Medulla oblongata (tissue), 1 donor: ENCODE results near the gene ITSN2.

ENCODE experiments used
- DNase-seq: peaks from one replicate; pipeline ENCODE4 v3.0.0-alpha.2; 2015; ENCODE audit errors: extremely low spot score

ITSN2 gene

DNA sequence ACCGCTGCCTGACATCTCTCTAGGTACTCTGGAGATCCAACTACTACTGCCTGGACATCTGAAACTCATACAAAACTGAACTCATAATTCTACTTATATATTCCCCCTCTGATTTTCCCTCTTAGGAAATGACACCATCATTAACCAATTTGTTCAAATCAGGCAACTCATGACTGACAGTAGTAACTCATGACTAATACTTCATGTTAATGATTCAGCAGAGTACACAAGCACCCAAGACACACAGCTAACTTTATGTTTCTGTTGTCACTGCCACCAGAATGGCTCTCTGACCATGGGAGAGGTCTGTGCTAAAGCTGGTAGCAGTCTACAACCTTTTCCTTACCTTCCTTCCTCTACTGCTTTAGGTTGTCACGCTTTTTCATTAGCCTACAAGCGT lies 91.1 kb downstream of the ITSN2 start:
- no peak for DNase-seq

DNA sequence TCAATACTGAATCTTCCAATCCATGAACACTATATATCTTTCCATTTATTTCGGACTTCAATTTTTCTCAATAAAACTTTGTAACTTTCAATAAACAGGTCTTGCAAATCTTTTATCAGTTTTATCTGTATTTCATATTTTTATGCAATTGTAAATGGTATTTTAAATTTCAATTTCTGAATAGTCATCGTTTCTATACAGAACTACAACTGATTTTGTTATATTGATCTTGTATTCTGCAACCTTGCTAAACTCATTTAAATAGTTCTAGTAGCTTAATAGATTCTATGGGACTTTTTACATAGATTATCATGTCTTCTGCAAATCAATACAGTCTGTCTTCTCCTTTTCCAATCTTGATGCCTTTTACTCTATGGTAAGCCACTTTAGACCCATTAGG lies 95.1 kb downstream of the ITSN2 start:
- DNase-seq = no peak

DNA sequence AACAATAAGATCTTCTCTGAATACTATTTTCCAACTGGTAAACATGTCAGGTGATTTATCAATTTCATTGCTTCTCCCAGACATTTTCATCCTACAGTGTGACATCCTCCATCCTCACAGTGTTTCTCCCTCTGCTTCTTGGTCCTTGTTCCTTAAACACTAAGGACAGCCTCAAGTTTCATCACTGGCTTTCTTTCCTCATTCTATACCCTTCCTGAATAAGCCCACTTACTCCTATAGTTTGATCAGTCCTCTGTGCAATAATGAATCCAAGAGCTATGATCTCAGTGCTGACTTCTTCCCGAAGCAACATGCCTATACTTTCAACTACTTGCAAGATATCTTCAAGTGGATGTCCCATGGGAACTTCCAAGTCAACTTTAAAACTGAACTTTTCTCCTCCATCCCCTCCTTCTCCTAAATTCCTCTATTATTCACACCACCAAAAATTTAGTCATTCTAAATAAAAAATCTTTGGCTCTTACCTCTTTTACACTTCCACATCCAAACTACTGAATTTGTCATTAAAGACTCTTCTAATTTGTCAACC lies 97.8 kb downstream of the ITSN2 start:
- DNase-seq = no peak

DNA sequence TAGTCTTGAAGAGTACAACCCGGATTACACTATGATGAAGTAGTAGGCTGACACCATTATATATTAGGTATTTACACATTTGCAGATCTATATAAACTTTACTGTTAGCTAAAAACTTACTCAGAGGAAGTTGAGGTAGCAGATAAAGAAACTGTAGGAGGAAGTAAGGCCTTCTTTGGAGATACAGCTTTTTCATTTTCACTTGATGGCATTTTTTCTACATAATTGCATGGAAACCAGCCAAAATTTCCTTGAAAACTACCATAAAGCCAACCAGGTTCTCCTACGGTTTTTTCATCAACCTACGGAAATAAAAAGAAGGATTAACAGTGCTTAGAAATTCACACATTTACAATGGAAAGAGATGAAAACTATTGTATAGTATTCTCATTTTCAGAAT lies 98.9 kb downstream of the ITSN2 start:
- no peak for DNase-seq

DNA sequence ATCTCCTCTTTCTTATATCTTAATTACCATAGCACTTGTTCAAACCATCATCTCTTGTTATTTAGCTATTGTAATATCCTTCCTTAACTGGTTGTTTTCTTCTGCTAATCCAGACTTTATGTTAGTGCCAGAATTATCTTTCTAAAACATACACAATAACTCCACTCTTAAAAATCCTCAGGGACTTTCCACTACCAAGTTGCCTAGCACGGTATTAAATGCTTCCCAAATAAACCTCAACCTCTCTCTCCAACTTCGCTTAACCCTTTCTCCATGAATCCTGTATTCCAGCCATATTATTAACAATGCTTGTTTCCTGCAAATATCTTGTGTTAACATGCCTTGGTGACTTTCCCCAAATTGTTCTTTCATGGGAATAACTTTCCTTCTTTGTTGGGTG lies 101.0 kb downstream of the ITSN2 start:
- DNase-seq = no peak

DNA sequence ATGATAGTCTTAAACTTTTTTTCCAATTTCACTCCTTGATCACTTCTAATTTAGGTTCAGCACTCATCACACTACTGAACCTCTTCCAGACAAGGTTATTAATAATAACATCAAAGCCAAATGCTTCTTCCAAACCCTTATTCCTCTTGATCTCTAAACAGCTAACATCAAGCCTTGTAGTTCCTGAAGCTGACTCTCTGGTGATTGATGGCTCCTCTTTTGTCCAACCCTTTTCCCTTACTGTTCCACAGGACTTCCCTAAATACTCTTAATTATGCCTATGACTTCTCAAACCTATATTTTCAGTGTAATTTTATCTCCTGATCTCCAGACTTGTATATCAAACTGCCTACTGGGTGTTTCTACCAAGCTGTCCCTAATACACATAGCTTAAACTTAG lies 101.6 kb downstream of the ITSN2 start:
- no peak for DNase-seq

DNA sequence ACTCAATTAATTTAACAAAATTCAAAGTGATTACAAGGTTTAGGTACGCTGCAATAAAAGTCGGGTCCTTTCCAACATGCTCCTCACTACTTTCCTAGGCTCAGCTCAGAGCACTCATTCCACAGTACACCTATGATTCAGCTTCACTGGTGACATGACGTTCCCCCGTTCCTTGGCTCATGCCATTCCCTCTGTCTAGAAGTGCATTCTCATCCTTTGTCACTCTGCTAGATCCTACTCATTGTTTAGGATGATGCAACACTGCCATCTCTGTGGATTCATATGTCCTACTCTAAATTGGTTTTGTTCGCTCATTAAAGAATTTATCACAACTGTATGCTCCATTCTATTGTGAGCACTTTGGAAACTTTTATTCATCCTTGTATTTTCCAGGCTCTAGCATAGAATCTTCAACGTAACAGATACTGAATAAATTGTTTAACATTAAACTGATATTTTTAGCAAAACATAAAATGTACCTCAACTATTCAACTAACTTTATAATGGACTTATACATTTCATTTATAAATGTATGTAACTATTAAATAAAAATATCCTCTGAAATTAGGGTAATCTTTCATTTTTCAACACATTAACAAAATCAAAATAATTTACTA lies 106.9 kb downstream of the ITSN2 start:
- DNase-seq = peak; percentile 38

DNA sequence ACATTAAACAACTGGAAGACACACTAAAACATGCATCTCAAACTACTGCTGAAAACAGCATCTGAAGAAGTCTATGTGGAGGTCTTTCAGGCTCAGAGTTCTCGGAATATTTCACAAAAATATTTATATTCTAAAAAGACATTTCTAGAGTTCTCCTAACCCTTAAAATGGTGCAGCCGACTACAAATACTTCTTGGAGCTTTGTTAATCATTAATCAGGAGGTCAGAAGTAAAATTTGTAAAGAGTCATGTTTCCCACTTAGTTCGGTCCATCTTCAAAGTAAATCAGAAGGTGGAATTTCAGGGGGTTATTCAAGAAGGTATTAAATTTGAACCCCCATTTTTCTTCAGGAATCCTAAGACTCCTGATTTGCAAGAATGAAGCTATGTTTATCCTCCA lies 112.7 kb downstream of the ITSN2 start:
- DNase-seq = no peak

DNA sequence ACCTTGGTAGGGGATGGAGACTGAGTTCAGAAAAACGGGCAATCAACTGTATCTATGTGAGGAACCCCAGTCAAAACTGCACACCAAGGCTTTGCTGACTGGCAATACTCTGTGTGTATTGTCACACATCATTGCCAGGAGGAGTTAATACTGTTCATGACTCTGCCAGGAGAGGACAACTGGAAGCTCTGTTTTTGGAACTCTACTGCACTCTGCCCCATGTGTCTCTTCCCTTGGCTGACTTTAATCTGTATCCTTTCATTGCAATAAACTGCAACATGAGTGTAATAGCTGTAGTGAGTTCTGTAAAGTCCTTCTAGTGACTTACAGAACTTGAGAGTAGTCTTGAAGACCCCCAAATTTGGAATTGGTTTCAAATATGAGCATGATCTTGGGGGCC lies 113.2 kb downstream of the ITSN2 start:
- DNase-seq = no peak

DNA sequence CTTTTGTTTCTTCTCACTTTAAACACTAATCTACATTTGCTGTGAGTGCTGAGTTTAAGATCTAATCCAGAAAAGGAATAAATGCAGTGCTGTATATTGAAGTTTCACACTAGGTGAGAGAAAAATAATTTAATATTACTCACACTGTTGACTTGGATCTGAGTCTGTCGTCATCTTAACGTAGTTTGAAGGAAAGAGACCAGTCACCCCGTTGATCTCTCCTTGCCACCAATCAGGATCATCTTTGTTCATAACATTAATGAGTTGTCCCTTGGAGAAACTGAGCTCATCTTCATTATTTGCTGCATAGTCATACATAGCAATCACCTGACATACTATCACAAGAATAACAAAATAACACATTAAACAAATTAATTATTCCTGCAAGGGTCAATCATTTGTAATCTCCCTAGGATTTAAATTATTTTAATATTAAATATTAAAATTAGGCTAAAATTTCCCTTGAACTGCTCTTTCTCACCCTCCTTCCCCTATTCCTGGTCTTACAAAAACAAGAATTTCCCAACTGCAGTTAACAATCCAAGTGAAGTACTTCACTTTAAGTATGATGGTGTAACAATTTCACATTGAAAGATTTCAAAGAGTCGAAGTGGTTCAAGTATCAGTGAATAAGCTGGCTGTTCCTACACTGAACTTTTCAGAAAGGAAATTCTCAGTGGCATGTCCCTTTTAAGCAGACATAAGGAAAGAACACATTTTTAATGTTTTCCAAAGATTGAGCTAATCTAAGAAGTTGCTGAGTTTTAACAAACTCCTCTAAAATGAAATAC lies 114.2 kb downstream of the ITSN2 start:
- DNase-seq = no peak

DNA sequence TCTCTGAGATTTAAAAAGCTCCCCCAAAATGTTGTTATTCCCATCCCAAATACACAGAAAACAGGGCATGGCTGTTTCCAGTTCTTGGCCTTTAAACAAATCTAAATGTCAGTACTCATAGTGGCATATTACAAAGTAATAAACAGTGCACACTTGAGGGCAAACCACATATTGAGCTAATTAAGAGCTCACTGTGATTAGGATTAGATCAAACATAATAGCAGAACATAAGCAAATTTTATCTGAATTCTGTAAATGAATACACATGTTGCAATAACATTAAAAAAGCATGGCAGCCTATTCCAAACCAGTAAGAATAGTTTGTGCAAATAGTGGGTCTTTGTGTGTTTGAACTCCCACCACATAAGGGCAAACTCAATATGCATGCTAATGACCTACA lies 118.8 kb downstream of the ITSN2 start:
- no peak for DNase-seq

DNA sequence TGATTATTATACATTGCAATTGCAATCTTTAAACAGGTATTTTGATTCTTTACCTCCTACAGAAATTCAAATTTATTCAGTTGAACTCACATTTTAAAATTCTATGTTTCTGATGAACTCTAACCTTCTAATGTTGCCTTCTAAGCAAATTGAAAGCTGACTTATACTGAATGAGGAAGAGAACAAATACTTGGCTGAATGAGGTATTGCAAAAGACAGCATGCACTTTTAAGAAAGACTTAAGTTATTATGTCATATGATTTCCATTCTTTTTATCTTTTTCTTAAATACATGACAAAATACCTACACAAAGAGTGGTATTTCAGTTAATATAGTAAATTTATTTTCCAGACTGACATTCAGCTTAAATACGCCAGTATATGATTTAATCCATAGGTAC lies 120.8 kb downstream of the ITSN2 start:
- DNase-seq = no peak

DNA sequence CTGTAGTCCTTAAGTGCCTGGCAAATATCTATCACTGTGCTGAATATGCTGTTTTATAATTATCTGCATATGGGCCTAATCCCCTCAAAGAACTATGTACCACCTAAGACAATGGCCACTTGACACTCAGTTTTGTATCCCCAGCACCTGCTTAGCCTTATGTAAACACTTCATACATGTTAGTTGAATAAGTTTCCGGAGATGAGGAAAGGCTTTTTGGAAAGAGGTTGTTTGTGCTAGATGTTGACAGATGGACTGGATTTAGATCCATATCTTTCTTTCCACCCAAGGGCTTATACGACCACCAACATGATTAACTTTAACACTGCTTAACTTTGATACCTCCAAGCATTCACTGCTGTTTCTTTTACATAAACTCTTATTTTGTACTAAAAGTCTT lies 122.2 kb downstream of the ITSN2 start:
- no peak for DNase-seq

DNA sequence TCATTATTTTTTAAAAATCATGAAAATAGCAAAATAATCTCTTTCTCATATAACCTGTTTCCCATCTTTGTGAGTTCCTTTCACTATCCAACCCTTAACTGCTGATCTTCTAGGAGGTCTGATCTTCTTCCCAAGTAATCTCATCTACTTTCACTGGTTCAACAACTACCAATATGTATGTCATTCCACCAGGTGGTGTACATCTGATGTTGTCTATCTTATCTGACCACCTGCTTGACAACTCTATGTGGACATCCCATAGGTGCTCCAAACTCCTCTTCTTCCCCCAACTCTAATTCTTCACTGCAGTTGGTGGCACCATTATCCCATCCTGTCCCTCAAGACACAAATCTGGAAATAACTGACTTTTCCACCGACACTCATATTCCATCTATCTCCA lies 123.0 kb downstream of the ITSN2 start:
- DNase-seq = no peak

DNA sequence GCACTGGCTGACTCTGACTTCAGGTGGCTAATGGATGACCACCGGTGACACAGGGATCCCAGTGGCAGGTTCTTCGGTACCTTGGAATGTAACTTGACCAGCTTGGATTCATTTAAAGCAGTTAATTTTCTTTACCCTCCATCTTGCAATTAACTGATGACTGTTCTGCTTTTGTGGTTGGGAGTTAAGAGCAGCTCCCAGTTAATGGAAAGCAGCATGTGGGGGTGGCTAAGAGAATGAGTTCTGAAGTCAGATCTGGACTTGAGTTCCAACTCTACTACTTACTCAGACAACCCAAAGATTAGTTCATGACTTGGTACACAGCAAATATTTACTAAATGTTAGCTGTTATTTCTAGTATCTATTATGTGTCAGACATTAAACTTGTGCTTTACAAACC lies 127.0 kb downstream of the ITSN2 start:
- DNase-seq = no peak

DNA sequence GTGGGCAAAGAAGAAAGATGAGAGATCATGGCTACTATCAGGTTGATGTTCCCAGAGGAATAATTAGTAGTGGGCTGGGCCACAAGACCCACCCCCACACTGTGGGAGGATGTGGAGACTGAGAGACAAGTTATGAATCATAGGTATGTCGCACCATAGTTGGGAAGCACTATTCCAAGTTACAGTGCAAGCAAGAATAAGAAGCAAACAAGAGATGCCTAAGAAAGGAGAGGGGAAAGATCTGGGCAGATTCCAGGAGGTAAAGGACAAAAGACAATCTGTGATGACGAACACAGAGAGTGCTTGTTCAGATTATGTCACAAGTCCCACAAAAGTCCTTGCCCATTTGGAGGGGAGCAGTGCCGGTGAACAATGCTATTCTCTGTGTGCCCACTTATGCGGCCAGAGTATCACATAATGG lies 128.9 kb downstream of the ITSN2 start:
- DNase-seq = peak; percentile 92

DNA sequence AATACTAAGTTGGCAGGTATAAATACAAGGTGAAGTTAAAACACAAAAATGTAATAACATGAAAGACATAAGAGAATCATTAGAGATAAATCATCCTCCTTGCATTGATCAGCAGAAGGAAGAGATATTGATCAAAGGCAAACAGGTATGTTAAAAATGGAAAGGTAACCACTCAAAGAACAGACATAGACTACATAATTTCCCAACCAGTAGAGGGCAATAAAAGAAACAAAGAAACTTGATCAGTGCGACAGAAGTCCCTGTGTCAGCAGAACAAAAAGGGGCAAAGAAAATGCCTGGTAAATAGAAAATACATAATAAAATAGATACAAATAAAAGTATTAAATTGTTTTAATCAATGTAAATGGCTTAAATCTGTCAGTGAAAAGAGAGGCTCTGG lies 131.9 kb downstream of the ITSN2 start:
- peak; percentile 57 for DNase-seq

DNA sequence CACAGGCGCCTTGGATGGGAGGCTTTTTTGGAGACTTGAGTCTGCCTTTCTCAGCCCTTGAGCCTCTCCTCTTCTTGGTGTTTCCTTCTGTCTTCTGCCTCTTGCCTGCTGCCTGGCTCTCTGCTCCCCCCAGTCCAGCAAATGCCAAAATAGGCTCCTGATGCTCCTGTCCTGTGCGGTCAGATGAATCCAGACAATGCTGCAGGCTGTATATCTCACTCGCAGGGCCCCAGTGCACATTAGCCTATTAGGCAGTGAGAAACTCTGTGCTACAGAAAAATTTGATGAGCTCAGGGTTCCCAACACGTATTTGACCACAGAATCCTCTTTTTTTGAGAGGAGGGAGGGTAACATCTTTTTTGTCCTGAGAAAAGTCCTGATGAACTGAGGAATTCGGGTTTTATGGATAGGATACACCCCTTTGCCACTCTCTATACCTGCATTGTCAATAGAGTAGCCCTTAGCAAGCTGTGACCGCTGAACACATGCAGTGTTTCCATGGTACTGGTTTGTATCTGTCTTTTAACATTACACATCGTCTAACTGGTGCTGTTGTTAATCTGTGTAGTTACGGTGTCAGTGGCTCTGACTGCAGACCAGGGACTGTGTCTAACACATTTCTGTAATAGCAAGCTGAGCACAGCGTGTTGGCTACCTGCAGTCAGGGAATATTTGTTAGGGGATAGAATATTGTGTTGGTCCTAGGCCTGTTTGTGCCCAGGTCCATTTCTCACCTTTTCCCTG lies 134.7 kb downstream of the ITSN2 start:
- no peak for DNase-seq

DNA sequence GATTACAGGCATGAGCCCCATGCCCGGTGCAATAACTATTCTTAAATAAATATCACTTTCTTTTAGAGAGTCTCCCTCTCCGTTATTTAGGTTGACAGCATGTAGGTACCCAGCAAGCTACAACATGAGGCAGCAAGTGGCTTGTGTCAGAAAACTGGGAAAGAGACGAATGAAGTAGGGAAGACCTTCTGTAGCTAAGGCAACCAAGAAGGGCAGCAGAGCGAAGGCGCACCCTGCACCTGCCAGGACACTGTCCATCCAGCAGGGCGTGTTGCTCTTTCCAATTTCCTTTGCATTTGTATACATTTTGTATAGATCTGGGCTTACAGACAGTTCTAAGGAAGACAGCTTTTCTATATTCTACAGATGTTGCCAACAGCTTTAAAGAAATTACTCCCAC lies 137.4 kb downstream of the ITSN2 start:
- DNase-seq = no peak

DNA sequence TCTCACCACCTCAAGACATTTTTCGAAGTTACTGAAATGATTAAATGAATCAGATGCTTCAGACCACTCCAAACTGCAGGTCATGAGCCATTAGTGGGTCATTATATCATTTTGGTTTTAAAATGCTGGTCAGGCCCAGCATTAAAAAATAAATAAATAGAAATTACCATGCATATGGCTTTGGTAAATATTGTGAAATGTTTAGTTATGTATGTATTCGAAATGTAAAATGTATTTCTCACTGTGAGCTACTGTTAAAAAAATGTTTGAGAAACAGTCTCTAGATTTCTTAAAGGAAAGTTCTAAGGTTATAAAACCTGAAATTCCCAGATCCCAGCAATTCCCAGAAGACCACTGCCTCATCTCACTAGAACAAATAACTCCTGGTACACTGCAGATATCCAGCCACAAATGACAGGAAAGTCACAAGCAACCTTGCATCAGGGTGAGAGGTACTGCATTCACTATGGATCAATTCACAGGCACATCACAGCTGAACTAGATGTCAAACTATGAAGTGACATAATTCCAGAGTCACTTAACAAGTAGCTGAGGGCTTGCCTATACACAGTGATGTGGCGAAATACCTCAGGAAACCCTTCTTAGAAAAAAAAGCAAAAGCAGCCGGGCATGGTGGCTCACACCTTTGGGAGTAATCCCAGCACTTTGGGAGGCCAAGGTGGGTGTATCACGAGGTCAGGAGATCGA lies 138.8 kb downstream of the ITSN2 start:
- no peak for DNase-seq

DNA sequence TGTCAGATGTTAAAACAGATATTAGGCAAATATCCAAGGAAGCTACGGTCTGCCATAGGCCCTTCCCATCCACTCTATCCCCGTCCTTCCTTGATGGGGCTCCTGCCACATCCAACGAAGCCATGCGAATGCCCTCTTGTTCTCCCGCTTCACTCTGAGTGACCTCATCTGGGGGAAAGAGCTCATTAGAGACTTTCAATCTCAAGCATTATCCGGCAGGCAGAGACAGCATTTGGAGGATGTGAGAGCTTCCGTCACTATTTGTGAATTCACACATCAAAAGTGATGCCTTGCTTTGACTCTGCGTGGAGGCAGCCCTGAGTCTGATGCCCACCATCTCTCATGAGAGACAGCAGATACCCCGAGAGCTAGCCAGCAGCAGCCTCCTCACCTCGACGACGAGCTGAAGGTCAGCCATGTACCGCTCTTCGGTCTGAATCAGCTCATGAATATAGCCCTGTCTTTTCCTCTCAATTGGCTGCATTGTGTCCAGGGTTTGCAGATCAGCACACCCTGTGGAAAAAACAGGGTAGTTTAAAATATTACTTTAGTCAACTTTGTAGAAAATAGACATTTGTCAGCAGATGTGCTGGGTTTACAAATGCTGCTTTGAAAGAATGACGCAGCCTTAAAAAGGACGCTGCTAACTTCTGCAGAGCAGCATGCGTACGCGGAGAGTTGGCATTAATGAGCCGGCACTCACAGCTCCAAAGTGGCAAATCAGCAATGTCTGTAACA lies 139.6 kb downstream of the ITSN2 start:
- peak; percentile 52 for DNase-seq
